Thoracic aorta (tissue), 2 donors: ENCODE measurements around the gene BCKDHA. TPM values are rescaled to one million over a fixed set of nuclear protein-coding genes. Genes with fewer than 3 reads are reported as not detected.
"Not testable (repeated sequence)": the region's sequence is repeated elsewhere in the genome, so short reads cannot be mapped to it uniquely, and the experiment has no call there.

Source experiments
- ATAC-seq: fragments of 150-250 bp; one replicate; pipeline ENCODE4 v1.8.0; 2017; ENCODE audit warnings: low read depth; ENCODE audit not compliant: insufficient number of reproducible peaks, low FRiP score
- DNase-seq: peaks from one replicate; pipeline ENCODE4 v3.0.0-alpha.2; 2020; ENCODE audit warnings: low spot score
- H3K27ac ChIP-seq, 2 donors: fragments of 200-600 bp; sonication (generic); 1 replicate in 1 of 2; 2 replicates in 1 of 2; pipeline ENCODE4 v1.5.1; 2016; ENCODE audit warnings: mild to moderate bottlenecking in 2 of 2, moderate library complexity in 2 of 2
- H3K27me3 ChIP-seq: fragments of 200-600 bp; sonication (generic); replicated peaks from 2 replicates; pipeline ENCODE4 v1.6.0; 2016; ENCODE audit warnings: mild to moderate bottlenecking; ENCODE audit not compliant: insufficient read depth
- H3K36me3 ChIP-seq: fragments of 200-600 bp; sonication (generic); one replicate; pipeline ENCODE4 v1.5.1; 2016
- H3K4me1 ChIP-seq, 2 donors: fragments of 200-600 bp; sonication (generic); 1 replicate in 1 of 2; 2 replicates in 1 of 2; pipeline versions ENCODE4 v1.5.1 to v1.6.0; 2016; ENCODE audit warnings: low read depth in 2 of 2, mild to moderate bottlenecking in 1 of 2; ENCODE audit not compliant: control insufficient read depth in 1 of 2
- H3K4me3 ChIP-seq: fragments of 200-600 bp; sonication (generic); 2 replicates; pipeline ENCODE4 v1.5.1; 2016; ENCODE audit warnings: mild to moderate bottlenecking
- H3K9me3 ChIP-seq: fragments of 200-600 bp; sonication (generic); 2 replicates; pipeline ENCODE4 v1.5.1; 2016
- CTCF ChIP-seq: fragments of 200-600 bp; sonication (generic); IDR thresholded peaks from one replicate; pipeline ENCODE4 v1.5.1; 2019; ENCODE audit warnings: antibody characterized with exemption
- total RNA-seq, 2 donors: library from RNA; depleted of rRNA; stranded (reverse); fragments of >200 nt; gene quantifications; one replicate each; pipeline versions ENCODE4 v1.1.0 to v1.2.3, GENCODE V29; 2016

BCKDHA gene
- total RNA-seq, 2 donors from 2014 or later = 18.5 to 35.9 TPM

- DNase-seq (no peak), ATAC-seq (no peak)
- no peaks in the 10 kb centered on the region for H3K27me3 ChIP-seq
- TF ChIP-seq CTCF = no peak
- H3K4me1 ChIP-seq = peaks cover 13 to 25% of the 10 kb centered on the region in 2 donors
- peaks cover 7% of the 10 kb centered on the region for H3K36me3 ChIP-seq
- H3K9me3 ChIP-seq = no peaks in the 10 kb centered on the region
- H3K27ac ChIP-seq = no peak overlapping the region
- H3K4me3 ChIP-seq = no peak overlapping the region
Measured at GRCh38 chr19:41430922-41431321, 33.3 kb downstream of the BCKDHA start.

- H3K27ac ChIP-seq = no peak overlapping the region
- H3K4me3 ChIP-seq = no peak overlapping the region
- TF ChIP-seq CTCF = no peak
- ATAC-seq (no peak), DNase-seq (no peak)
- H3K9me3 ChIP-seq = no peaks in the 10 kb centered on the region
- peaks cover 13% of the 10 kb centered on the region for H3K36me3 ChIP-seq
- peaks cover 10 to 17% of the 10 kb centered on the region in 2 donors for H3K4me1 ChIP-seq
- no peaks in the 10 kb centered on the region for H3K27me3 ChIP-seq
Measured at GRCh38 chr19:41431426-41432386, 34.1 kb downstream of the BCKDHA start.

- no peak for TF ChIP-seq CTCF
- H3K27me3 ChIP-seq = no peaks in the 10 kb centered on the region
- H3K4me3 ChIP-seq = no peak overlapping the region
- no peaks in the 10 kb centered on the region for H3K9me3 ChIP-seq
- H3K27ac ChIP-seq = no peak overlapping the region
- no peak for DNase-seq
- no peak for ATAC-seq
- peaks cover 16% of the 10 kb centered on the region for H3K36me3 ChIP-seq
- H3K4me1 ChIP-seq = peaks cover 6% of the 10 kb centered on the region in 2 donors
Measured at GRCh38 chr19:41433171-41433570, 35.6 kb downstream of the BCKDHA start.

GRCh38 chr19:41434450-41434849, 36.8 kb downstream of the BCKDHA start:
- H3K27me3 ChIP-seq = no peaks in the 10 kb centered on the region
- no peak overlapping the region for H3K27ac ChIP-seq
- H3K4me3 ChIP-seq = no peak overlapping the region
- TF ChIP-seq CTCF = no peak
- ATAC-seq (no peak), DNase-seq (no peak)
- H3K4me1 ChIP-seq = peaks cover 3 to 9% of the 10 kb centered on the region in 2 donors
- peaks cover 16% of the 10 kb centered on the region for H3K36me3 ChIP-seq
- no peaks in the 10 kb centered on the region for H3K9me3 ChIP-seq

GRCh38 chr19:41435376-41435775, 37.8 kb downstream of the BCKDHA start:
- not testable (repeated sequence) for H3K4me3 ChIP-seq, ATAC-seq, H3K9me3 ChIP-seq, DNase-seq, H3K4me1 ChIP-seq, H3K27me3 ChIP-seq, H3K27ac ChIP-seq
- H3K36me3 ChIP-seq = peaks cover 16% of the 10 kb centered on the region
